Measurements from ENCODE around the gene SLC22A23.

Gene SLC22A23

GRCh38 chr6:3296078-3296477 is 160.8 kb downstream of the SLC22A23 start:
- no peak for DNase-seq (ENCODE audit: low spot score)

DNA sequence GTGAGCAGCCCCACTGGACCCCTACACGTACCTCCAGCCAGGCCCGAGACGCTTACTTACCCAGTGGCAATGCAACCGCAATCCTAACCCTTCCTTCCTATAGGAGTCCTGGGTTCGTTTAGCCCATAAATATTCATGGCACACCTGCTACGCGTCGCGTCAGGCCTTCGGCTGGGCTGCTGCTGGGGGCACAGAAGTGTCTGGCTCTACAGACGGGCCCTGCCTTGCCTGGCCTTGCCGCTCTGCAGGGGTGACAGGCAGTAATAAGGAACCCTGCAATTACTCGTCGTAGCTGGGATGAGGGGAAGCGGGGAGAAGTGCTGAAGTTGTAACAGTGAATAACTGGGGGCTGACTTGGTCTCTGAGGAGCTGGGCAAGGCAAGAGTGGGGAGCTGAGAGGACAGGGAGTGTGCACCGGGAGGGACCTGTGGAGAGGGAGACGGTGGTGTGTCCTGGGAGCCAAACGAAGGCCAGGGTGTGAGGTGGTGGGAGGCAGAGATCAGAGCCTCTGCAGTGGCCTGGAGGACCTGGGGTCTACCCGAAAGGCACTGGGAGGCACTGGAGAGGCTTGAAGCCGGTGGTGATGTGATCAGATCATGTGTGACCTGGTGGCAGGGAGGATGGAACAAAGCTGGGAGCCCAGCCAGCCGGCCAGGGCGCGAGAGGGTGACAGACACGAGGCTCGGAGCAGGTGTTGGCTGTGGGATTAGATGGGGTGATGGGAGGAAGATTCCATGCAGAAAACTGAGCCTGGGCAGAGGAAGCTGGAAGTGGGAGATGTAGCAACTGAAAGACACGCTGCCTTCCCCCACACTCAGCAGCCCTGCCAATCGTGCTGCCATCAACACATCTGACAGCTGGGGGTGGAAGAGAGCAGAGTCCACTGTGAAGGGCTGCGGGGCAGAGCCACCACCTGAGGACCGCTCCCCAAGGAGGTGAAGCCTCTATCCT is 161.7 kb downstream of the SLC22A23 start:
- DNase-seq (ENCODE audit: low spot score): no peak

DNA sequence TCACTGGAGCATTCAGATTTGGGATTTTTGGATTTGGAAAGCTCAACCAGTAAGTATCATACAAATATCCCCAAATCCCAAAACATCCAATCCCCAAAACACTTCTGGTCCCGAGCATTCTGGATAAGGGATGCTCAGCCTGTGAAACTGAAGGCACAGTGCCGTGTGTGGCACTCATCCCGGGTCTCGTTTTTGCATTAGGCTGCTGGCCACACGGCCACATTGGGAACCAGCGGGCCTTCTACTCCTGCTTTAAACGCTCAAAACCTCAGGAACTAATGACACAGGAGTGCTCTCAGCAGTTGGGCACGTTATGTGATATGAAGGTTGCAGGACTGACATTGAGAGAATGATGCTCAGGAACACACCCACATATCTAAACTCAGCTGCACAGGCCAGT is 162.5 kb downstream of the SLC22A23 start:
- no peak for DNase-seq (ENCODE audit: low spot score)

DNA sequence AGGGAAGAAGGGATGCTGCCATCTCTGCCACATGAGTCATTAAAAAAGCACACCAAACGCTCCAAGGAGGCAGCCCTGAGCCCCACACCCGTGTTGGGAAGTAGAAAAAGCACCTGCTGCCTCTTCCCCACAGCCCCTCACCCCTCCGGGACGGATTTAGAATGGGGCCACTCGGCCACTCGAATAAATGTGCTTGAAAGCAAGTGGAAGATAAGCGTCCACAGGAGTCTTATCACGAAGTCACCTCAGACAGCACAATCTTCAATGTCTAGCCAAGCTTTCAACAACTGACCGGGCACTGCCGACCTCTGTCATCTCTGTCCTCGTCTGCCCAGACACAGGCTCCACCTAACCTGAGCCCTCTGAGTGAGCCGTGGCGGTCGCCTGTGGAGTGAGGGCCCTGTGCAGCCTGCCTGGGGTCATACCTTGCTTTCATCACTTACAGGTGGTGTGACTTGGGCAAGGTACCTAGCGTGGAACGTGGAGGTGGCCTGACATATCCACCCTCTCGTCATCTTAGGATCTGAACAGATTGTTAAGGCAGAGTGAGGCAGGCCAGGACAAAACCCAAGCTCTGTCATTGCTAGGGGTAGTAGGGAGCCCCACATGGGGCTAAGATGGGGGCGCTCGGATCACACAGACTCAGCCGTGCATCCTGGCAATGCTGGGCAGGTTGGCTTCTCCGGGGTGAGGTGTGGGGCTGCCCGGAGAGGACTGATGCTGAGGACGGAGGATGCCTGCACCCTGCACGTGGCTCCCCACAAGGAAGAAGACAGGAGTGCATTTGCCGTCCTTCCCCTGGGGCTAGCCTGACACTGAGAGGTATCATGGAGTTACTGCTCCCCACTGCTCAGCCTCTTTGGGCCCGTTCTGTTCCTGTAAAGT is 163.3 kb downstream of the SLC22A23 start:
- no peak for DNase-seq (ENCODE audit: low spot score)

DNA sequence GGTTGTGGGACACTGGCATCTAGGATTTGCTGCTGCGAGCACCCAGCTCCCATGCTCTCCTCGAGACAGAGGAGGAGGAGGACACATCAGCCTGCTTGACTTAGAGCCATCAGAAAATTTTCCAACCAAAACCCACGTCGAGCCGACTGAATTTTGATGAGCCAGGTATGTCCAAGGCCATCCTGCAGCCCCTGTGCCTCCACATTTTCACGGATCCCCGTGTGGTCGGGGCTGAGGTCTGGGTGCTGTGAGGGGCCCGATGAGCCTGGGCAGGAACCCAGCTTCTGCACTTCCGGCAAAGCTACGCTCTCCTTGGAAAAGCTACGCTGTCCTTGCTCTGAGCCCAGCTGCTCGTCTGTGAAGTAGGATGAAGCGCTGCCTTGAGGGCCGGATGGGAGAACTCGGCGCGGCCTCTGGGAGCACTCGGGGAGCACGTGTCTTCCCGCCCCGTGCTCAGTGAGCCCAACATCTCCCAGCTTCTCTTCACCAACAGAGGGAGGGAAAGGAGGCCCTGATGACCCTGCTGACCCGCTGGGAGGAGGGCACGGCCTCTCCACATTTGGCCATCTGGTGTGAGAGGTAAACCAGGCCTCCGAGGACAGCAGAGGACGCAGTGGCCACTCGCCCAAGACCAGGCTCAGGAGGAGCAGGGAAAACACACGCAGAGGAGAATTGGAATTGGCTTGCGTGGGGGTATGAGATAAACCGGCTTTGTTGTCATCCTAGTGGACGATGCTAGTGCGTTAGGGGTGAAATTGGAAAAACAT is 164.2 kb downstream of the SLC22A23 start:
- no peak for DNase-seq (ENCODE audit: low spot score)

DNA sequence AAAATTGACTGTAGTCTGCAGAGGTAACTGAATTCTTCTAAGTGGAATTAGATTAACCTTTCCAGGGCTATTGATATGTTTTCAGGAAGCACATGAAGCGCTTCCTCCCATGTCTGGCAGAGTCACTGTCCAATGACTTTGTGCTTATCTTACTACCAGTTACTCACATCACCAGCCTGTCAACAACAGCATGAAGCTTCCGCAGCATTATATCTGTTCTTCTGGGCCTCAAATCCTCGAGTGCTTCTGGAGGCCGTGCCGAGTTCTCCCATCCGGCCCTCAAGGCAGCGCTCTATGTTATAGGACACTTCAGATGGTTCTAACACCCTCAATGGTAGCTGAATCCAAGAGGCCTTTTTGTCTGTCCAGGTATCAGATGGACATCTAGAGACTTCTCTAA is 164.9 kb downstream of the SLC22A23 start:
- no peak for DNase-seq (ENCODE audit: low spot score)

GRCh38 chr6:3291346-3291745 is 165.5 kb downstream of the SLC22A23 start:
- no peak for DNase-seq (ENCODE audit: low spot score)

DNA sequence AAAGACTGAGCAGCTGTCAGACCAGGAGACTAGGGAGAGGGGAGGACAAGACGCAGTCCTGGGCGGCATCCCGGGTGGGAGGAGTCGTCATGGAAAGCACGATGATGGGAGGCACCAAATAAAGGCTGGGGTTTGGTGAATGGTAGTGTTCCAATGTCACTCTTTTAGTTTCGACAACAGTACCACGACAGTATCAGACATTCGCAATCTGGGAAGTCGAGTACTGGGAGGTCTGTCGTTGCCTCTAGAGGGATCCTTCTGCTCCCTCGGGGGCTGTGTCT is 166.0 kb downstream of the SLC22A23 start:
- DNase-seq (ENCODE audit: low spot score): no peak

- no peak for DNase-seq (ENCODE audit: low spot score)
These were observed 166.5 kb downstream of the SLC22A23 start for GRCh38 chr6:3290149-3290930.

DNA sequence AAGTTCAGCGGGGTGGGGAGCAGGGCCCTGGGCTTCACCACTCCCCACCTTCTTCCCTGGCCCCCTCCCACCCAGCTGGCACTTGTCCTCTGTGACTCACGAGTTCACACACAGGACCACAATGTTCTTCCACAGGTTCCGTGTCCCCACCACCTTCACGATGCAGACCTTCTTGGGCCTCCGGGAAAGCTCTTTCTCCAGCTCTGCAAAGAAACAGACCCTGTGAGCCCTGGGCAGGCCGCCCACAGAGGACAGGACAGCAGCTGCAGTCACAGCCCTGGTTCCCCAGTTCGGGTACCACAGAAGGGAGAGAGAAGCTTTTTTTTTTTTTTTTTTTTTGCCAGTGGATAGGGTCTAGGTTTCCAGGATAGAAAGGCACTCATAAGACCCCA is 167.2 kb downstream of the SLC22A23 start:
- no peak for DNase-seq (ENCODE audit: low spot score)

DNA sequence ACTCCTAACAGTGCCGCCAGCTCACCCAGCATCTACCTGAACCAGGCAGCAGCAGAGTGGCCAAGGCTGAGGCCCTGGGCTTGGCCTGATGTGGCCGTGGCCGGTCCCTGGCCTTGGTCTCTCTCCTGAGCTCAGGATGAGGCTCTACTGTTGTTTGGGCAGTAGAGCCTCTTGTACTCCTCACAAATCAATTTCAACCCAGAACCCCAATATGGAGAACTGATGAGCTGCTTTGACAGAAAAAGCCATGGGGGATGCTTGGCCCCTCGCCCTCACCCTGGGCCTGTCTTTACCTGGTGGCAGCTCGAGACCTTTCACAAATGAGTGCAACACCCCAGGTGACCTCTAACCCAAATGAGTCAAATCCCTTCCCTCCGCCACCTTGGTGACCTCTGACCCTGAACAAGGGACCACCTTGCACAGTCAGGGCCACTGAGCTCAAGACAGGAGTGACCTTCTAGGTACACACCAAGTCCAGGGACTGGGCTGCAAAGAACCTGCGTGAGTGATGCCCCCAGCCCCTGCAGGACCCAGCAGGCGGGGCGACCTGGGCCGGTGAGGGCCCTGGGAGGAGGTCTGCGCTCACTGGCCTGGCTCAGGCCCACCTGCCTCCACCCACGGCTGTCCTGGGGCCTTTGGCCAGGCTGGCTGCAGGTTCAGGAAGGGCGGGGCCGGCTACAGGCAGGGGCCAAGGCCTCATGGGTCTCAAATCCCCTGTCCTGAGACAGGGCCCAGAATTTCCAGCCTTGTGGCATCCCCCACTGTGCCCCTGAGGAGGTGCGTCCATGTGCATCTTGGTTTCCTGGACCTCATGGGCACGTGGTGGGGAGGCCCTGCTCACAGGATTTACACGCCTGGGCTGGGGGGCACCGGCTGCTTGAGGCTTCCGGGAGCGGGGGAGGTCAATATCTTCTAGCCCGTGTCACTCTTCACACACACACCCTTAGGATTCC is 167.9 kb downstream of the SLC22A23 start:
- no peak for DNase-seq (ENCODE audit: low spot score)

DNA sequence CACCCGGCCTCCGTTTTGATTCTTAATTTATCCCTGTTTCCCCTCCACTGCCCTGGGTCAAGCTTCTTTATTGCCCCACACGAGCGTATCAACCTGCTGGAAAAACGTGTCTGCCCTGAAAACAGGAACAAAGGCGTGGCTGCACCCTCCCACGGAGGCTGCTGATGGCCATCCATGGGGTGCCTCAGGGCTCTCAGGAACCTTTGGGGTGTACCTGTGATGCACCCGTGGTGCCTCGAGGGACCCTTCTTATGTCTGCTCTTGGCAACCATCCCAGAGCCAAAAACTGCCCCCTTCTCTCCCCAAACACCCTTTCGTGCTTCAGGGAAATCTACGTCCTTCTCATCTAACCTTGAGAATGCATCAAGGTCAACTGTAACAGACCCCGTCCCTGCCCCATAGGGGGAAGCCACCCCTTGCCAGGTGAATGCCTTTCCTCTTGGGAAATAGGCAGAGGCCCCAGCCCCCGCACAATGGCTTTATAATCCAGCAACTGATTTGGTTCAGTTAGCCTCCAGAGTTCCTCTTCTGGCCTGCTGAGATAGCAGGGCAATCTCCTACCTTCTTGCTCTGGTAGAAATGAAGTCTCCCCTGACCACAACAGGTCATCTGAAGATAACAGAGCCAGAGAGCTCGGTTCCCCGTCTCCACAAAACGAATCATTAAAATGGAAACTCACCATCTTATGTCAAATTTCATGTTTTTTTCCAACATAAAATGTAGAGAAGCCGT is 168.7 kb downstream of the SLC22A23 start:
- DNase-seq (ENCODE audit: low spot score): no peak

DNA sequence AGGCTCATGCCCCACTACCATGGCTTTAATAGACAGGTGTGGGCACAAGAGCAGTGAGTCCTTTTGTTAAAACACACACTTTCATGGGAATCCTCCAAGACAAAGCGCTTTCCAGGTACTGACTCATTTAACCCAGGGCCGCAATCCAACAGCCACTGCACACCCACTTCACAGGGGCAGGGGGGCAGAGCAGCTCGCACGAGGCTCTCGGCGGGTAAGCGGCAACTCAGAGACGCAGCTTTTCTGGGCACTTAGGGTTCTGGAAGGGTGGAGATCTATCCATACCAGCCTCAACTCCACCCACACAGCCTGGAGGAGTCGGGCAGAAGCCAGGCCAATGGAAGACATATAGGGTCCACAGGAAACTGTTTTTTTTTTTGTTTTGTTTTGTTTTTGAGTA is 169.5 kb downstream of the SLC22A23 start:
- no peak for DNase-seq (ENCODE audit: low spot score)

GRCh38 chr6:3286641-3287171 is 170.1 kb downstream of the SLC22A23 start:
- no peak for DNase-seq (ENCODE audit: low spot score)

DNA sequence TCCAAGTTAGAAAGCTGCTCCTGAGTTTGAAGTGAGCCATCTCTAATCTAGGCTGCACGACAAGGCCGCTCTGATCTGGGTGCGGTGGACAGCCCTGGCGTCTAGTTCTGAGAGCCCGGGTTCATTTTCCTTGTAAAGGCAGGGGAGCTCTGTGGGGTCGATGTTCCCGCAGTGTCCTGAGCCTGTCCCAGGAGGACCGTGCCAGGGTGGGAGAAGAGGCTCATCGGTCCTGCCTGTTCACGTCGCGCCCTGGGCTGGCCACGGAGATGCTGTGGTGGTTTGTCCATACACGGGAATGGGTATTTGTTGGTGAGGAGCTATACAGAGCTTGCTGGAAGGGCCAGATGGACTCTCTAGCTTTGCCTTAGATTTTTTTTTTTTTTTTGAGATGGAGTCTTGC is 171.1 kb downstream of the SLC22A23 start:
- no peak for DNase-seq (ENCODE audit: low spot score)

GRCh38 chr6:3285049-3285639 is 171.7 kb downstream of the SLC22A23 start:
- no peak for DNase-seq (ENCODE audit: low spot score)

GRCh38 chr6:3284436-3284876 is 172.4 kb downstream of the SLC22A23 start:
- DNase-seq (ENCODE audit: low spot score): no peak

DNA sequence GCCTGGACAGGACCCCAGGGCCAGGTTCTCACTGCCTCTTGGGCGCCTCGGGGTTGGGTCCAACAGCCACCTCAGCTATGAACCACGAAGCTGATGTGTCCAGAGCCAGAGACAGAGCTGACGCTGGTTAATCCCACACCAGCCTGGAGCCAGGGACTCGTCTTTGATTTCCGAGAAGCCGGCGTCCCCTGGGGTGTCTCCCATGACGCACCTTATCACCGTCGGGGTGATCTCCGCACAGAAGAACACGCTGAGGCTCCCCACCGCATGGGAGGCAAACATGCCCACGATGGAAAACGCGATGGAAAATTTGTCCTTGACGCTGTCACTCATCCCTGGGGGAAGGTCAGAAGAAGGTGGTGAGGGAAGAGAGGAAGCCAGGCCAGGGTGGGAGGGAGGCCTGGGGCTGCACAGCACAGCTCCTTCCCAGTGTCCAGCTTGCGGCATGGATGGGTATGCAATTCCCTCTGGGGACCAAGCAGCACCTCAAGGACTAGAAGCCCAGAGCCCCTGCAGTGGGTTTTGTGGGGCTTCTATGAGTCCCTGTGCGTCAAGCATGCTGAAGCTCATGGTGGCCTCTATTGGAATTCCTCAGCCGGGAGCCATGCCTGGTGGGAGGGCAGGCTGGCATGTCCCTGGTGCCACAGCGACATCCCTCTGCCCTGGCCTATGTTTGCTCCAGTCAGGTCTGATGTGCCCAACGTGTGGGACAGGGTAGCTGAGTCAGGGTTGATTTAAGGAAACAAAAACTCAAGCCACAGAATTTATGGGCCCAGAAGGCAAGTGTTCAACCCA is 173.0 kb downstream of the SLC22A23 start:
- no peak for DNase-seq (ENCODE audit: low spot score)
